ENCODE results near the gene DFFB. TPM values are rescaled to one million over a fixed set of nuclear protein-coding genes. Genes with fewer than 3 reads are reported as not detected.

DFFB gene
- polyA plus RNA-seq, 3 donors: 5.9 to 14.7 (median 6.6) TPM

DNA sequence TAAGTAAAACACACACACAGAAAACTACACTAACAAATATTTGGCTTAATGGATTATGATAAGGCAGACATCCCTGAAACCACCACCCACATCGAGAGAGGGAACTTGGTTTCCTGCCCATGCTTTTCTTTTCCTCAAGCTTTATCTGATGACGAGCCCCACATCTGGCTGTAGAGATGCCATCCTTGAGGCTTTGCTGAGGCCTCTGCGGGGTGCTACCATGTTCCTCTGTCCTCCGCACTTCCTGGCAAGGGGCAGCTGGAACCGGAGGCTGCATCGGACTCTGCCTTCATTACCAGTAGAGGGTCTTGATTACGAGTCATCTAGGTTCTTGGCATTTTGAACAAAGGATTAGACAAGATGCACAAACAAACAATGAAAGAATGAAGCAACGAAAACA lies 64.5 kb downstream of the DFFB start:
- Mint-ChIP-seq H3K4me1 (no peaks in the 10 kb centered on the region), H3K4me3 (no peak overlapping the region), H3K27ac (no peak overlapping the region), H3K9me3 (peaks cover 0 to 6% (median 0%) of the 10 kb centered on the region in 7 donors), H3K27me3 (ENCODE audit: low read depth in 3 of 3) (peaks cover 11 to 18% (median 14%) of the 10 kb centered on the region in 3 donors), H3K36me3 (no peaks in the 10 kb centered on the region)
- WGBS (ENCODE audit: insufficient coverage): 71% methylated on average over 7 of the region's 8 CpGs
- Histone ChIP-seq H3K4me1 (ENCODE audit: control insufficient read depth in 1 of 2, insufficient read depth in 2 of 2, low read length in 2 of 2) (no peaks in the 10 kb centered on the region), H3K4me2 (replicated peaks; ENCODE audit: extremely low read depth, low read length, poor library complexity, severe bottlenecking) (no peak overlapping the region), H2AFZ (ENCODE audit: insufficient read depth, low read depth, low read length, poor library complexity, severe bottlenecking) (no peak overlapping the region), H3K36me3 (replicated peaks in 1 of 2; ENCODE audit: control insufficient read depth in 1 of 2, insufficient read depth in 2 of 2, low read length in 2 of 2) (no peaks in the 10 kb centered on the region), H3K27me3 (ENCODE audit: control insufficient read depth in 2 of 2, insufficient read depth in 2 of 2, low read length in 2 of 2) (no peaks in the 10 kb centered on the region), H3K4me3 (replicated peaks in 1 of 3; ENCODE audit: low read depth in 2 of 3, low read length in 3 of 3) (no peak overlapping the region), H3K9ac (ENCODE audit: insufficient read depth, low read length, poor library complexity, severe bottlenecking) (no peak overlapping the region), H3K79me2 (ENCODE audit: insufficient read depth, low read length) (no peaks in the 10 kb centered on the region), H4K20me1 (ENCODE audit: insufficient read depth, low read length) (no peaks in the 10 kb centered on the region), H3K27ac (ENCODE audit: low read depth in 1 of 2, low read length in 2 of 2) (no peak overlapping the region), H3K9me3 (replicated peaks in 1 of 2; ENCODE audit: control insufficient read depth in 1 of 2, insufficient read depth in 1 of 2, low read length in 2 of 2) (no peaks in the 10 kb centered on the region)
- DNase-seq: no peak
- intact Hi-C loops (cut with micrococcal nuclease): no loop called here
- no peak for TF ChIP-seq CTCF (IDR thresholded peaks at IDR 0.05)

GRCh38 chr1:3922201-3922725 lies 65.0 kb downstream of the DFFB start:
- H3K4me3 Mint-ChIP-seq: no peak overlapping the region
- intact Hi-C loops (cut with micrococcal nuclease): no loop called here
- no peak overlapping the region for H3K4me2 ChIP-seq (replicated peaks; ENCODE audit: extremely low read depth, low read length, poor library complexity, severe bottlenecking)
- H3K9me3 ChIP-seq (replicated peaks in 1 of 2; ENCODE audit: control insufficient read depth in 1 of 2, insufficient read depth in 1 of 2, low read length in 2 of 2): no peaks in the 10 kb centered on the region
- no peak overlapping the region for H3K27ac ChIP-seq (ENCODE audit: low read depth in 1 of 2, low read length in 2 of 2)
- H4K20me1 ChIP-seq (ENCODE audit: insufficient read depth, low read length): no peaks in the 10 kb centered on the region
- TF ChIP-seq CTCF (IDR thresholded peaks at IDR 0.05): no peak
- H3K4me1 ChIP-seq (ENCODE audit: control insufficient read depth in 1 of 2, insufficient read depth in 2 of 2, low read length in 2 of 2): no peaks in the 10 kb centered on the region
- H3K27me3 ChIP-seq (ENCODE audit: control insufficient read depth in 2 of 2, insufficient read depth in 2 of 2, low read length in 2 of 2): no peaks in the 10 kb centered on the region
- no peaks in the 10 kb centered on the region for H3K36me3 Mint-ChIP-seq
- H3K4me1 Mint-ChIP-seq: no peaks in the 10 kb centered on the region
- no peak overlapping the region for H3K9ac ChIP-seq (ENCODE audit: insufficient read depth, low read length, poor library complexity, severe bottlenecking)
- WGBS (ENCODE audit: insufficient coverage): 80% methylated on average over 1 of the region's 6 CpGs
- H3K36me3 ChIP-seq (replicated peaks in 1 of 2; ENCODE audit: control insufficient read depth in 1 of 2, insufficient read depth in 2 of 2, low read length in 2 of 2): no peaks in the 10 kb centered on the region
- H2AFZ ChIP-seq (ENCODE audit: insufficient read depth, low read depth, low read length, poor library complexity, severe bottlenecking): no peak overlapping the region
- no peak for DNase-seq
- peaks cover 0 to 6% (median 0%) of the 10 kb centered on the region in 7 donors for H3K9me3 Mint-ChIP-seq
- H3K27me3 Mint-ChIP-seq (ENCODE audit: low read depth in 3 of 3): peaks cover 10 to 15% (median 15%) of the 10 kb centered on the region in 3 donors
- H3K4me3 ChIP-seq (replicated peaks in 1 of 3; ENCODE audit: low read depth in 2 of 3, low read length in 3 of 3): no peak overlapping the region
- H3K79me2 ChIP-seq (ENCODE audit: insufficient read depth, low read length): no peaks in the 10 kb centered on the region
- no peak overlapping the region for H3K27ac Mint-ChIP-seq

Measured in CD14-positive monocyte (primary cell).